GM12874 (cell line): ENCODE results near the gene VPS37B.

Source experiments
- TF ChIP-seq, protein P1 (sequence below): IDR thresholded peaks from 2 replicates; pipeline ENCODE4 v1.5.1; 2011; ENCODE audit warnings: low read depth, mild to moderate bottlenecking, control low read depth, low read length, moderate library complexity; ENCODE audit not compliant: insufficient read depth

Gene VPS37B

DNA sequence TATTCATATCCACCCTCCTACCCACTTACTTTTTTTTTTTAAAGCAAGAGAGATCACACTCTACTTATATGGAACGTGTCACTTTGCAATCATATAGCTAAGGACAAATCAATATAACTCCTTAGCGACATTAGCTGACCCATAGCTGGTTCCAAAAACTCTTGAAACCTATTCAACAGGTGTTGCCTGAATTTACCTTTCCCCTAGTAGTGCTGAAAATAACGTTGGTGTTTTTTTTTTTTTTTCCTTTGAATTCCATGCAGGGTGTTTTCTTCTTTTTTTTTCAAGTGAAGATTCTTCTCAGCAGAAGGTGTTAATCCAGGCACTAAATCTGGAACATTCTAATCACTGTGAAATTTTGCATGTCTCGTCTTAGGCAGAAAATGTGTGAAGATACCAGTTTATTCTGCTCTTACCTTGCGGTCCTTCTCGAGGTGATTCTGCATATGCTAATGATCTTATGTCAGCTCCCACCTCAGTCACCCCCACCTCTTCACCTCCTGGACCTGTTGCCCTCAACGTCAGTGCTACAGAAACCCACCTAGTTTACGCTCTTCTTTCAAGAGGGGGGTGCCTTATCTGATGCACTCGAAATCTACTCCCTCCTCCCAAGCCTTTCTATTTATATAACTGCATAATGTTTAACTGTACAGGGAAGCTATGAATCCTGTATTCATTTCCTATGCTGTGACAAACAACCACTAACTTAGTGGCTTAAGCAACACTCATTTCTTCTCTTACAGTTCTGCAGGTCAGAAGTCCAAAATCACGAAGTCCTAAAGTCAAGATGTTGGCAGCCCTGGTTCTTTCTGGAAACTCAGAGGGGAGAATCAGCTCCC, 7.1 kb upstream of the VPS37B start:
- TF ChIP-seq, protein P1, sequence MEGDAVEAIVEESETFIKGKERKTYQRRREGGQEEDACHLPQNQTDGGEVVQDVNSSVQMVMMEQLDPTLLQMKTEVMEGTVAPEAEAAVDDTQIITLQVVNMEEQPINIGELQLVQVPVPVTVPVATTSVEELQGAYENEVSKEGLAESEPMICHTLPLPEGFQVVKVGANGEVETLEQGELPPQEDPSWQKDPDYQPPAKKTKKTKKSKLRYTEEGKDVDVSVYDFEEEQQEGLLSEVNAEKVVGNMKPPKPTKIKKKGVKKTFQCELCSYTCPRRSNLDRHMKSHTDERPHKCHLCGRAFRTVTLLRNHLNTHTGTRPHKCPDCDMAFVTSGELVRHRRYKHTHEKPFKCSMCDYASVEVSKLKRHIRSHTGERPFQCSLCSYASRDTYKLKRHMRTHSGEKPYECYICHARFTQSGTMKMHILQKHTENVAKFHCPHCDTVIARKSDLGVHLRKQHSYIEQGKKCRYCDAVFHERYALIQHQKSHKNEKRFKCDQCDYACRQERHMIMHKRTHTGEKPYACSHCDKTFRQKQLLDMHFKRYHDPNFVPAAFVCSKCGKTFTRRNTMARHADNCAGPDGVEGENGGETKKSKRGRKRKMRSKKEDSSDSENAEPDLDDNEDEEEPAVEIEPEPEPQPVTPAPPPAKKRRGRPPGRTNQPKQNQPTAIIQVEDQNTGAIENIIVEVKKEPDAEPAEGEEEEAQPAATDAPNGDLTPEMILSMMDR: no peak

DNA sequence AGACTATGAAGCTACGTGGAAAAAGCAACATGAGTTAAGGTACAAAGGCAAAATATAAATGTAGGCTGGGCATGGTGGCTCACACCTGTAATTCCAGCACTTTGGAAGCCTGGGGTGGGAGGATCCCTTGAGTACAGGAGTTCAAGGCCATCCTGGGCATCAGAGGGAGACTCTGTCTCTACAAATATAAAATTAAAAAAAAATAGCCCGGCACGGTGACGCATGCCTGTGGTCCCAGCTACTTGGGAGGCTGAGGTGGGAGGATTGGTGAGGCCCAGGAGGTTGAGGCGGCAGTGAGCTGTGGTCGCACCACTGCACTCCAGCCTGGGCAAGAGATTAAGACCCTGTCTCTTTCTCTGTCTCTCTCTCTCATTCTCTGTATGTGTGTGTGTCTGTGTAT, 4.0 kb upstream of the VPS37B start:
- TF ChIP-seq, protein P1: no peak

DNA sequence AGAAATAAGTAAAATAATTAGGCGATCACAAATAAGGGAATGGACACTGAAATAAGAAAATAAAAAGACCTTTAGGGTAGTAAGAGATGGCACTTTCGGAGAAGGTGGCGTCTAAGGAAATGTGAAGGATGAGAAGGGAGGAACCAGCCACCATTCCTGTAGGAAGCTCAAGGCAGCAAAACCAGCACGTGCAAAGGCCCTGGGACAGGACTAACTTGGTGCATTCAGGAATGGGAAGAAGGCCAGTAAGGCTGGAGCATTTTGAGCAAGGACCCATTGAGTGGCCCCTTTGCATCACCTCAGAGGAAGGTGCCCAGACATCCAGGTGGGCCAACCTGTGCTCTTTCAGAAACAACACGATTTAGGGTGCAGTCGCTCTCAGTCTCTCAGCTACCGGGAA, 738 bp upstream of the VPS37B start:
- TF ChIP-seq, protein P1: no peak

DNA sequence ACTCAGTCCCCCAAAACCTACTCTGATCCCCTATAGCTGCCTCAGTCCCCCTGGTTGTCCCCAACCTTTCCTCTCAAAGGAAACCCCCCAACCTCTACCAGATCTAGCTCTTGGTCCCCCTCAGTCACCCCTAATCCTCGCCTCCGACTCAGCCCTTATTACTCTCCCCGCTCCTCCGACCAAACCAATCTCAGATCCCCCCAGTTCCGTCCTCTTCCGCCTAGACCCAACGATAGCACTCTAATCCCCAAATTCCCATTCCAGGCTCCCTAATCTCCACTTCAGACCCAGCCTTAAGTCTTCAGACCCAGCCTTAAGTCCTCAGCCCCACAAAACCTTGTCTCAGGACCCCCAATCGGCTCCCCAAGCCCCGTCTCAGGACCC, 612 bp downstream of the VPS37B start:
- TF ChIP-seq, protein P1: no peak

DNA sequence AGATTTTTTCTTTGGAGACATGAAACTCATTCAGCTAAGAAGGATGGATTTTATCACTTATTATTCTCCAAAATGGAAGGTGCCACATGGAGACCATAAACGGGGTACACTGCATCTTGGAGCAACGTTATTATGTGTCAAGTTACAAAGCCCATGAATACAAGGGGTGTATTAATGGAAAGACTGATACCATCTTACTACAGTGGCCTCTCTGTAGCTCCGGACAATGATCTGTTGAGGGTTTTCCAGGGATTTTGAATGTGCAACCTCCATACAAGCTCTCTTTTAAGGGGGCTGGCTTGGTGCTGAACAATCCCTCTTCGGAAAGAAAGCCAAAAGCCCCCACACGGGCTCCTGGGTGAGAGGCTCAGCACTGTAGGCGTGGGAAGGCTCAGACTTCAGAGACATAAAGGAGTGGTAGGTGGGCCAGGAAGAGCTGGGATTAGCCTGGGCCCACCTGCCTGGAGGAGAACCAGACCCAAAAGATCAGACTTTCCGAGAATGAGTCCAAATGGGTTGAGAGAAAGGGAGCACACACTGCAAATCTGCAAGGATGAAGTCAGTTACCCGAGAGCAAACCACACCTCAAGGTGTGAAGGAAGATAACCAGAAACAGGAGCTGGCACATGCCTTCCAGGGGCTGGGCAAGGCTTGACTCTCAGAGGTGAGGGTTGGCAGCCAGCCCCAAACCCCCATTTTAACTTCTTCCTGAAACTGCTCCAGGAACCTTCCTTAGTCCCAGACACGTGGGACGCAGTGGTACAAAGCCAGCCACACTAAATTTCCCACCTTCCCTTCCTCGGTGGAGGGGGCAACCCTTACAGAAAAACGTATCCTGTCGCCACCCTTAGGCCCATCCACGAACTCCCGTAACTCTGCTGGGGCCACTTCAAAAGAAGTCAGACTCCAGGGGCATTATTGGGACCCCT, 1.5 kb downstream of the VPS37B start:
- TF ChIP-seq, protein P1: no peak

DNA sequence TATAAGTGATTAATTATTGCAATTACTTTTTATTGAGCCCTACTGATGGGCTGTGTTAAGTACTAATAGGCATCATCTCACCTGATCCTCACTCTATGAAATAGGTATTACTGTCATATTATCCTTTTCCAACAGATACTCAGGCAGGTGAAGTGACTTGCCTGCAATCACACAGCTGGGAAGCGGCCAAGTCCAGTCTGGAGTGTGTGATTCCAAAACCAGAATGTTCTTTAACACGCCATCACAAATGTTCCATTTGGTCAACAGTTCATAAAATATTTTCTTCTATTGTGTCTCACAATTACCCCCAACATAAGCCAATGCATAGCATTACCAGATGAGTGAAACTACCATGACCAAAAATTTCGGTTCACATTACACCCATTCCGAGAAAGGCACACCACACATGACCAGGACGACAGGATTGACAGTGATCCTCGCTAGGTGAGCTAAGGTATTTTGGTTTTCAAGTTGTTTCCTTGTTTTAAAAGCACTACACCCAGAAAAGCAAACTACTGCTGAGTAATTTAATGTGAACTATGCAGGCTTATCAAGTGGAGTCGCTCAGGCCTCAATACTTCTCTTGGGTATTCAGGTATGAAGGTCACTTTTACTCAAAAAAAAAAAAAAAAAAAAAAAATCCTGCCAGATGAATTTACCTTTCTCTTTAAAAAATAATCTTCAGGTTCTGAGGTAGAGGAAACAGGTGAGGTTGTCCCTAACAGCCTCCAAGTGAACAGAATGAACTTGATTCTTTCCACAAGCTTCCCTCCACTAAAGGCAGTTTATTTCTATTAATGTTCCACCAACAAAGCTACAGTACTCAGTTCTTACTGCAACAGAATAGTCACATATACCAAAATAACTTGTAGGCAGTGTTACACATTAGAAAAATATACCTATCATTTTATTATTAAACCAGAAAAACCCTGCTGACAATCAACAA, 2.4 kb downstream of the VPS37B start:
- TF ChIP-seq, protein P1: no peak
